ENCODE measurements around the gene LIMK2. TPM values are rescaled to one million over a fixed set of nuclear protein-coding genes. Genes with fewer than 3 reads are reported as not detected.

Gene LIMK2
- total RNA-seq, 1 donor from 2014 or later: 63.0 TPM

GRCh38 chr22:31323578-31324550, 111.8 kb downstream of the LIMK2 start:
- intact Hi-C loops (cut with DNase I): no loop called here
- Histone ChIP-seq H3K27ac (no peak overlapping the region), H3K36me3 (peaks cover 36% of the 10 kb centered on the region), H3K4me3 (no peak overlapping the region), H3K27me3 (no peaks in the 10 kb centered on the region), H3K9me3 (no peaks in the 10 kb centered on the region), H3K4me1 (peaks cover 8% of the 10 kb centered on the region)
- ATAC-seq (no peak), DNase-seq (no peak)
- TF ChIP-seq CTCF (IDR thresholded peaks at IDR 0.05): no peak

- H3K36me3 ChIP-seq: peaks cover 66% of the 10 kb centered on the region
- intact Hi-C loops (cut with DNase I): no loop called here
Measured at GRCh38 chr22:31326877-31327276, 114.8 kb downstream of the LIMK2 start.

DNA sequence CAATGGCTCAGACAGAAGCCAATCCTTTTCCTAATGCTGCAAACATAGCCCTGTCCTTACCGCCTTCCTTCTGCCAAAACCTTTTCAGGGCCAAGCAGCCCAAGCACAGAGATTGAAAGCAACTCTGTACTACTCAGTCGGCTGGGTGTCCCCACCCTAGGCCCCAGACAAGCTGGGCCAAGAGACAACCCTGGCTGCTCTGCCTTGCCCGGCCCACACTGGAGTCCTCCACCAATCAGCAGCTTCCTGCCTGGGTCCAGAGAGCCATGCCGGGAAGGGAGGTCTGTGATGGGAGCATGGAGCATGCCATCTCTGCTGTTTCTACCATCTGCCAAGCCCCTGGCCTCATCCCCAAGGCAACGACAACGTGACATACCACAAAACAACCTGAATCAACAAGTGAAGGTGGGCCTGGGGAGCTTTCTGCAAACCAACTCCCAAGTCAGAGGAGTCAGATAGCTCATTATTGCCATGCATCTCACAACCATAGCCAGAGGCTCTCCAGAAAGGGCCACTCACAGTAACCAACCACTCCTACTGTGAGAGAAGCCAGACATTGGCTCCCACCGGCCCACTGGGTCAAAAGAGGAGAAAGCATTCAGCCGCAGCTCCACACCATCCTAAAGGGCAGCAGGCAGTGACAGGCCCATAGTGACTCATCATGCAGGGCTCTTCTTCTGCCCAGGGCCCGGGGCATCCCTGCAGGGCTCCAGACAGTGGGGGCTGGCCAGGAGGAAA, 115.9 kb downstream of the LIMK2 start:
- H3K4me1 ChIP-seq: no peaks in the 10 kb centered on the region
- DNase-seq: no peak
- H3K36me3 ChIP-seq: peaks cover 77% of the 10 kb centered on the region
- H3K27ac ChIP-seq: no peak overlapping the region
- H3K4me3 ChIP-seq: no peak overlapping the region
- H3K9me3 ChIP-seq: no peaks in the 10 kb centered on the region
- H3K27me3 ChIP-seq: no peaks in the 10 kb centered on the region
- TF ChIP-seq CTCF (IDR thresholded peaks at IDR 0.05): no peak
- intact Hi-C loops (cut with DNase I): no loop called here
- no peak for ATAC-seq

More at GRCh38 chr22:31326877-31327276, 114.8 kb downstream of the LIMK2 start:
- Histone ChIP-seq H3K4me1 (peaks cover 8% of the 10 kb centered on the region), H3K9me3 (no peaks in the 10 kb centered on the region), H3K4me3 (no peak overlapping the region), H3K27me3 (no peaks in the 10 kb centered on the region), H3K27ac (no peak overlapping the region)
- TF ChIP-seq CTCF (IDR thresholded peaks at IDR 0.05): no peak
- DNase-seq: no peak
- ATAC-seq: no peak

DNA sequence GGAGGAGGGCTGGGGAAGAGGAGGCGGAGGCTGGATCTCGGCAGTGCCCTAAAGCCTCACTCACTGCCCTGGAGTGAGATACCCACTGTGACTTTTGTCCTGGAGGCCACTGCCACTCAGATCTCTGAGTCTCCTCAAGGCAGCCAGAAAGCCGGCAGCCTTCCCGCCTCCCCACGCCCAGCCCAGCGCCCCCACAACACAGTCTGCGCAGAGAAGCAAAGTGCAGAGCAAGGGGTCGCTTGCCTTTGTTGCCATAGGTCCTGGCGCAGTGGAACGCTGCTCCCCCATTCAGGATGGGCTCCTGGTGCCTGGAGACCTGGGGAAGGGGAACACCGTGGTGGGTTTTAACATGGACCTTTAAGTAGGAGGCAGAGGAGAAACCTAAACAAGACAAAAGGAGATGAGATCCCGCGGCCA, 116.5 kb downstream of the LIMK2 start:
- intact Hi-C loops (cut with DNase I): no loop called here
- ATAC-seq (no peak), DNase-seq (no peak)
- no peak for TF ChIP-seq CTCF (IDR thresholded peaks at IDR 0.05)
- Histone ChIP-seq H3K27ac (no peak overlapping the region), H3K4me3 (no peak overlapping the region), H3K27me3 (no peaks in the 10 kb centered on the region), H3K9me3 (no peaks in the 10 kb centered on the region), H3K36me3 (peaks cover 83% of the 10 kb centered on the region), H3K4me1 (no peaks in the 10 kb centered on the region)

- Histone ChIP-seq H3K36me3 (peaks cover 88% of the 10 kb centered on the region), H3K27ac (no peak overlapping the region), H3K27me3 (no peaks in the 10 kb centered on the region), H3K4me1 (no peaks in the 10 kb centered on the region), H3K9me3 (no peaks in the 10 kb centered on the region), H3K4me3 (no peak overlapping the region)
- DNase-seq (no peak), ATAC-seq (no peak)
- intact Hi-C loops (cut with DNase I): no loop called here
- no peak for TF ChIP-seq CTCF (IDR thresholded peaks at IDR 0.05)
Measured at GRCh38 chr22:31329029-31329428, 116.9 kb downstream of the LIMK2 start.

Other genes with a start within 250 kb of the LIMK2 start
- 20.0 TPM for gene MORC2, start 243.5 kb upstream of the LIMK2 start, total RNA-seq
- gene TUG1, start 243.0 kb upstream of the LIMK2 start, total RNA-seq: 71.8 TPM
- gene SMTN, start 131.0 kb upstream of the LIMK2 start, total RNA-seq: 71.6 TPM
- 89.0 TPM for gene SELENOM, start 104.7 kb upstream of the LIMK2 start, total RNA-seq
- gene INPP5J, start 89.3 kb upstream of the LIMK2 start, total RNA-seq: 4.5 TPM
- 6.9 TPM for gene PLA2G3, start 71.8 kb upstream of the LIMK2 start, total RNA-seq
- gene RNF185, start 52.1 kb upstream of the LIMK2 start, total RNA-seq: 37.9 TPM
- 56.4 TPM for gene PIK3IP1, start 80.2 kb downstream of the LIMK2 start, total RNA-seq
- 24.3 TPM for gene PATZ1, start 134.0 kb downstream of the LIMK2 start, total RNA-seq
- 35.5 TPM for gene DRG1, start 187.3 kb downstream of the LIMK2 start, total RNA-seq